HG03045 (cell line): Measurements from ENCODE around the gene TNFRSF14.
"Not testable (repeated sequence)": the region's sequence is repeated elsewhere in the genome, so short reads cannot be mapped to it uniquely, and the experiment has no call there.

Experiments used
- ATAC-seq: cut with Tn5 transposase; IDR thresholded peaks from one replicate; pipeline ENCODE4 v1.9.1; 2021; ENCODE audit warnings: mild to moderate bottlenecking, moderate library complexity; ENCODE audit not compliant: unreplicated experiment

The TNFRSF14 gene

DNA sequence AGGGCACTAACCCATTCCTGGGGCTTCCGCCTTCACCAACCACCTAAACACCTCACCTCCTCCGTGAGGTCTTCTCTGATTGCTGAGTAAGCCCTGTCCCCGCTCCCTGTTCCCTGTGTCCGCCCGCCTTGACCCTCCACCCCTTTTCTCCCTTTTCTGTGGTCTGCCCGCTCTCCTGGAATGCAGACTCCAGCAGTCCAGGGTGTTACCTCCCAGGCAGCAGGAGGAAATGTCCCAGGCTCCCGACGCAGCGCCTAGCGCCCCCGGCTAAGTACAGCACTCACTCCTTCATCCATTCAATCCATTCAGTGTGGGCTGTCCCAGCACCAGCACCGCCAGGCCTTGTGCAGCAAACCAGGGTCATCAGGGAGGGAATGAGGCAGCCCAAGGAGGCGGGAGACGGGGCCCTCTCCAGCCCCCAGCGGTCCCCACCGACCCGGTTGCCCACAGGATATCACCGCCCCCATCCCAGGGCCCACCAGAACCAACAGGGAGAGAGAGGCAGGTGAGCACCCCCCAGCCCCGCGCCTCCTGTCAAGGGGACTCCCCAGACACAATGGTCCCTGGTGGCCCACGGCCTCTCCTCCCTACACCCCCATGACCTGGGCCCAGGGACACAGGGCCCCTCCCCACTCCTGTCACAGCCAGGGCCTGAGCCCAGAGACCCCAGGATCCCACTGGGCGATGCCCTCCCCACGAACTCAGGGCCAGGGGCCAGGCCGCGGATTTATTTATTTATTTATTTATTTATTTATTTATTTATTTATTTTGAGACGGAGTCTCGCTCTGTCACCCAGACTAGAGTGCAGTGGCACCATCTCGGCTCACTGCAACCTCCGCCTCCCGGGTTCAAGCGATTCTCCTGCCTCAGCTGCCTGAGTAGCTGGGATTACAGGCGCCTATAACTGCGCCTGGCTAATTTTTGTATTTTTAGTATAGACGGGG lies 10.2 kb downstream of the TNFRSF14 start:
- no peak for ATAC-seq

DNA sequence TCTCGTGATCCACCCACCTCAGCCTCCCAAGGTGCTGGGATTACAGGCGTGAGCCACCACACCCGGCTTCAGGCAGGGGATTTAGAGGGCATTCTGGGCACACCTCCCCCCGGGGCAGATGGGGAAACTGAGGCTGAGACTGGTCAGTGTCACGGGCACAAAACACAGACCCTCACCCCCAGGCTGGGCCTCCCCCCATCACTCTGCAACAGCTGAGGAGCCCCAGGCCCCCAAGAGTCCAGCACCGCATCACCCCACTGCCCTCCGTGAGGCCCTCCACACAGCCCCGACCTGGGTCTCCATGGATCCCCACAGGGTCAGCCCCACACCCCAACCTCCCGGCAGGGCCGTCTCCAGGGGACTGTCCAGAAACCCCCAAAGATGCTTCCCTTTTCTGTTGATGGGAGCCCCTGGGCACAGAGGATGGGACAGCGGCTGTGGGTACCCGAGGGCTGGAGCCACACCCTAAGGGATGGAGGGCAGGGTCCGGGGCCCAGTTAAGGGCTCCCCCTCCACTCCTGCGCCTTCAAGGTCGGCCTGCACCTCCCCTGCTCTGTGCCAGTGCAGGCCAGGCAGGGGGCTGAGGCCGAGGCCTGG lies 11.0 kb downstream of the TNFRSF14 start:
- no peak for ATAC-seq

DNA sequence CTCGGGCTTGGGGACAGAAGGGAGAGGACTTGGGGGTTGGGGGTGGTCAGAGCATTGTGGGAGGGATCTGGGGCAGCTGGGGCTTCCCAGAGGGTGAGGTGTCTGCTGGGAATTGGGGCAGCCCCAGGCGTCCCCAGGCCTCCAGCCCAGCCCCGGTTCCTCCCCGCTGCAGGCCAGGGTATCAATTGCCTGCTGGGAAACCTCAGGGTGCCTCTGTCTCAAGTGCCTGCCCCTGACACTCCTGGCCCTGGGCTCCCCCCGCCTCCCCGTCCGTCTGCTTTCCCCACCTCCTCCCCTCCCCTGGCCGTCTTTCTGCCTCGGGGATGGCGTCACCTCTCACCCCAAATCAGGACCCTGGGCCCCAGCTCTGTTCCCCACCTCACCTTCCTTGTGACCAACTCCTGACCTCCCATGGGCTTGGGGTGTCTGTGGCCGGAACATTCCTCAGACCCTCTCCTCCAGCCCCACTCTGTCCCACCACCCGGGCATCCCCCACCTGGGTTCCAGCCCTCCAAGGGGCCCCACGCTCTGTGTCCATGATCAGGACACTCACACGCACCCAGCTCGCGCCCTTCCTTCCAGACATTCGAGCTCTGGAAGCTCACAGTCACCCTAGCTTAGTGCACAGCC lies 12.1 kb downstream of the TNFRSF14 start:
- not testable (repeated sequence) for ATAC-seq

DNA sequence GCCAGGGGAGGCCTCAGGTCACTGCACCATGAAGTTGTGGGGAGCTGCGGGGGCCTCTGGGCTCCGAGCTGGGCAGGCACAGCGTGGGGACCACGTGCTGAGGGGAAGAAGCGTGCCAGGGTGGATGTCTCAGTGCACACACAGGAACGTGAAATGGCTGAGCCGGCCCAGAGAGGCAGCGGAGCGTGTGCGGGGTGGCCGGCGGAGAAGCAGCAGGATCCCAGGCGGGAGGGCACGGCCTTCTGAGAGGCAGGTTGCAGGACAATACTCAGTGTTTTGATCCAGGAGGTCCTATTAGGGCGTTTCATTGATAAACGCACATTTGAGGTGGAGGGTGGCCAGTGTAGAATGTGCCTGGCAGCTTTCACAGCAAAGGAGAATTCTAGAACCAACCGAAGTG lies 12.9 kb downstream of the TNFRSF14 start:
- no peak for ATAC-seq

DNA sequence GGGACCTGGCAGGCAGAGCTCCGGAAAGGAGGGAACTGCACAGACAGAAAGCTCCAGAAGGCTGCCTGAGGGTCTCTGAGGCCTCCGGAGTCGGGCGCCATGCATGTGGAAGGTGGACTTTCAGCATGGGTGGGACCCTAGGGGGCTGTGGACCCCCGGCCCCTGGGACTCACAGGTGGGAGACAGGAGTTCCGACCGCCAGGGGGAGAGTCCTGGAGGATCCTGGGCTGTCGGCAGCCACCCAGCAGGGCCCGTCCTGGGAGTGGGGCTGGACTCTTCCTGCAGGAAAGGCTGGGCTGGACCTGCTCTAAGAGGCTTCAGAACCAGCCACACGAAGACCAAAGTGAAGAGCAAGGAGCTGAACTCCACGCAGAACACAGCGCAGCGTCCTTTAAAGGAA lies 13.5 kb downstream of the TNFRSF14 start:
- ATAC-seq = not testable (repeated sequence)

DNA sequence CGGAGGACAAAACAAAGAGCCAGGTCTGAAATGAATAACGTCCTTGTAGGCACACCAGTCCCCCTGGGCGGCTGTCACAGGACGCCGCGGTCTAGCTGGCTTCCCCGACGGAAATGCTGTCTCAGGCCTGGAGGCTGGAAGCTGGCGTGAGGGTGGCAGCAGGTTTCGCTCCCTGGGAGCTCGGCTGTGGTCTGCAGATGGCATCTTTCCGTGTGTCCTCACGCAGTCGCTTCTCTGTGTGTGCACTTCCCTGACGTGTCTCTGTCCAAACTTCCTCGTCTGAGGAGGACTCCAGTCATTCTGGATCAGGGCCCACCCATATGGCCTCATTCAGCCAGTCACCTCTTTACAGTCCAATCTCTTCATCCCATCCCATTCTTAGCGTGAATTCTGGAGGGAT lies 14.2 kb downstream of the TNFRSF14 start:
- no peak for ATAC-seq

DNA sequence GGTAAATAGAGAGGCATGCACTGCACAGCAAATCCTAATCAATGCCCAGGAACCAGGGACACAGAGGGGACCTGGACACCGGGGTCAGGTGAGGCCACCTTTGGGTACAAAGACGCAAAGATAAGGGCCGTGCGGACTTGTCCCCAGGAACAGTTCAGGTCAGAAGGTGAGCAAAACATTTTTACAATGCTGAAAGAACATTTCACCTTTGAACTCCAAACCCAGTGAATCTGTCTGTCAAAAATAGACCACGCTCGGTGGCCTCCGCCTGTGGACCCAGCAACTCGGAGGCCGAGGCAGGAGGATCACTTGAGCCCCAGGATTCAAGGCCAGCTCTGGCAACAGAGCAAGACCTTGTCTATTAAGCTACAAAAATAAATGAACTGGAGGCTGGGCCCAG lies 15.2 kb downstream of the TNFRSF14 start:
- ATAC-seq = no peak

DNA sequence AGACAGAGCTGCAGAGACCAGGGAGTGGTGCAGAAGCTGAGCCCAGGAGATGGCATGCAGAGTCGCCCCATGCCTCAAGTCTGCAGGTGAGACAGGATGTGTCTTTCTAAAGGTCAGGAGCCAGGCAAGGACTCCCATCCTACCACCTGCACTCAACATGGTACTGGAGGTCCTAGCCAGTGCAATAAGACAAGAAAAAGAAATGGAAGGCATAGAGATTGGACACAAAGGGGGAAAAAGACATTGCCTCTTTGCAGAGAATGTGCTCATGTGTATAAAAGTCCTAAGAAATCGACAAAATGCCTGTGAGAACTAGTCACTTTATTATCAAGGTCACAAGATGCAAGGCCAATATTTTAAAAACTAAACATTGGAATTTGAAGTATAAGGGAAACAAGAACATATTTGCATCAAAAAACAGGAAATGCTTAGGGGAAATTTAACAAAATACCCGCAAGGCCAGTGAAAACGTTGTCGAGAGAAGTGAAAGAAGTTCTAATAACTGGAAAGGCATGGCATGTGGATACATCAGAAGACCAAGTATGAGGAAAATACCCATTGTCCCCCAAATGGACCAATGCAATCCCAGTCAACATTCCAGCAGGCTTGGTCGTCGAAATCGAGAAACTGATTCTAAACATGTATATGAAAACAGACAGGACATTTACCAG lies 17.2 kb downstream of the TNFRSF14 start:
- no peak for ATAC-seq

DNA sequence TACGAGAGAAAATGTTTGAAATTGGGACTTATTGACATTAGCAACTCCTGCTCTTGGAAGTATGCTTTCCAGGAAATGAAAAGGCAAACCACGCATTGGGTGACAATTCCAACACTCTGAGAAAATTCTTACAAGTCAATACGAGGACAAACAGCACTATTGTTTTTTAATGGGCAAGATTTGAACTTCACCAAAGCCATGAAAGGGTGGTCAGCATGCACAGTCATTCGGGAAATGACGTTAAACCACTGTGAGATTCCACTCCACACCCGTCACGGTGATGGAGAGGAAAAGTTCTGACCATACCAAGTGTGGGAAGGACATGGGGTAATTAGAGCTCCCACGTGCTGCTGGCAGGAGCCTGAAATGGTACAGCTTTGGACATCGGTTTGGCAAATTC lies 18.2 kb downstream of the TNFRSF14 start:
- ATAC-seq = no peak

DNA sequence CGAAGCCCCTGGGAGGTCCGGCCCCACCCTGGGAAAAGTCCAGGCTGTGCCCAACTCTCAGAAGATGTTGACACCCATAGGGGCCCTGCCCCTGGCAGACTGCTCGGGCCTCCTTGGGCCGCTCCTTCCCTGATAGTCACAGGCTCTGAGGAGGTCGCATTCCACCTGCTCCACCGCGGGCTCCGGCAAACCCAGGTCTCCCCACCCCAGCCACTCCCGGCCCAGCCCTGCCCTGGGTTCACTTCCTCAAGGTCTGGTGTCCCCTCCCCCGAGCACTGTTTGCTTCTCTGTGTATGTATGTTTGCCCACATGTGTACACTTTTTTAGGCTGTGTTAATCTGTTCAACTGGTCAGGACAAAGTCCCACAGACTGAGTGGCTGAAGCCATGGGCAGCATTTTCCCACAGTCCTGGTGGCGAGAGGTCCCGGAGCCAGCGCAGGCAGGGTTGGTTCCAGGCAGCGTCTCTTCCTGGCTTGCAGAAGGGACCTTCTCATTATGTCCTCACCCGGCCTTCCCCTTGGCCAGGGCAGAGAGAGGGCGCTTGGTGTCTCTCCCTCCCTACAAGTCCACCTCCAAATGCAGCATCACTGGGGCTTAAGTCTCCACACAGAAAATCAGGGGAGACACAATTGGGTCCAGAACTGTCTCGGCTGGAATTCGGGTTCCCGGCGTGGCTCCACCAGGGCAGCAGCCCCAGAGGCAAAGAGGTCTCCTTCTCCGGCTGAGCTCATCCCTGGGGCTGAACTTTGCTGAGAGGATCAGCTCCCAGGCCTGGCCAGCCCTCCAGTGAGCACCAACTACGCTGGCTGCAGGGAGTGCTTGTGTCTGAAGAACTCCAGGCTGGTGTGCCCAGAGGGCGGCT lies 19.9 kb downstream of the TNFRSF14 start:
- no peak for ATAC-seq

DNA sequence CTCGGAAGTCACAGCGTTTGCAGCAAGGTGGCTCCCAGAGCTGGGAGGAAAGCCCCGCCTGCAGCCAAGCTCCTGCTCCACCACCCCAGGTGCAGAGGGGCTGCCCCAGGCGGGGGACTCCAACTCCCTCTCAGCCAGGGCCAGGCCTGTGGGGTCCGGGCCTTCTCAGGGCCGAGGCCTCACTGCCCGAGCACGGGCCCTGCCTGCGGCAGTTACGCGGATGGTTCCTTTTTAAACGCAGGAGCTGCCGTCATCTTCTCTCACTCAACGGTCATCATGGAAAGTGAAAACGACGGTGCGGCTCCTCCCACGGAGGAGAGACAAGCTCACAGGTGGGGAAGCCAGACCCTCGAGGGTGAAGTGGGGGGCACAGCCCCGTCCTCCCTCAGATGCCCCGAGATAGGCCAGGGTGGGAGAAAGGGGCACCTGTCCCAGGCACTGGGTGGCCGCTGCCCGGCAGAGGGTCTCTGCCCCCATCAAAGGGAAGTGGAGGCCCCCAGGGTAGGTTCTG lies 21.4 kb downstream of the TNFRSF14 start:
- ATAC-seq = peak; percentile 51

DNA sequence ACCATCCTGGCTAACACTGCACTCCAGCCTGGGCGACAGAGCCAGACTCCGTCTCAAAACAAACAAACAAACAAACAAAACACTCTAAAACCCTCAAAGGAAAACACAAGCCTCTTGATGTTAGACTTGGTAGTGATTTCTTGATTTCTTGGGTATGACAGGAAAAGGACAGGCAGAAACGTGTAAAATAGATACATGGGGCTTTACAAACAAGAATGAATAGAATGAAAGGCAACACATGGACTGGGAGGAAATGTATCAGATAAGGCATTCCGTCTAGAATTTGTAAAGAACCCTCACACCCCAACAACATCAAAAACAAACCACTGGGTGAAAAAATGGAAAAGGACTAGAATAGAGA lies 22.6 kb downstream of the TNFRSF14 start:
- ATAC-seq = no peak

DNA sequence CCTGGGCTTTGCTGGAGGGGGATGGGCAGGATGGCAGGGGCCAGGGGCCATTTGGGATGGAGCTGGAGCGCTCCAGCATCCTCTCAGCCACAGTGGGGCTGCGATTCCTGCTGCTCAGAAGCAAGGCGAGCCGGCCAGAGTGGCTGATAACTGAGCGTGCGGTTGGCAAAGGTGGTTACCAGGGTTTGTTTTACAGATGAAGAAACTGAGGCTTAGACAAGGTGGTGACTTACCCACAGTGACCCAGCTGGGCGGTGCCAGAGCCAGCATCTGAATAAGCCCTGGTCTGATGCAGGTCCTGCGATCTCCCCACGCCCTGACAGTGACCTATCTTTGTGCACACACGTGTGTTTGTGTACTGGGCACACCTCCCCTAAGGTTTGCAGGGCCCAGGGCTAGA lies 24.5 kb downstream of the TNFRSF14 start:
- no peak for ATAC-seq

DNA sequence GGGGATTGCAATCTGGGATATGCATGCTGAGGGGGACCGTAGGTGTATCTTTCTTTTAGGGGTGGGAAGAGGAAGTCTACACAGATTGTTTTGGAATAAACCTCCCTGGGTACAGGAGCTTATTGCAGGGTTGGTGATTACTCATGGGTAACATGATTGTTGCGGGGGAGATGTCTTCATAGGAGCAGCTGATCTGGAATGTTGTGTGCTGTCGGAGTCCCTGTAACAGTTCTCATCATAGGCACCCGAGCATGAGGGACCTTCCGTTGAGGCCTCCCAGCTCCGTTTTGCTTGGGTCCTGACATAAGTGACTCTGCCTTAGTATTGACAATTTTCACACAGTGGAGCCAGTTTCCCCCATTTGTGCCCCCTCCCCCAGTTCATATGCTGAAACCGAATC lies 26.2 kb downstream of the TNFRSF14 start:
- no peak for ATAC-seq

DNA sequence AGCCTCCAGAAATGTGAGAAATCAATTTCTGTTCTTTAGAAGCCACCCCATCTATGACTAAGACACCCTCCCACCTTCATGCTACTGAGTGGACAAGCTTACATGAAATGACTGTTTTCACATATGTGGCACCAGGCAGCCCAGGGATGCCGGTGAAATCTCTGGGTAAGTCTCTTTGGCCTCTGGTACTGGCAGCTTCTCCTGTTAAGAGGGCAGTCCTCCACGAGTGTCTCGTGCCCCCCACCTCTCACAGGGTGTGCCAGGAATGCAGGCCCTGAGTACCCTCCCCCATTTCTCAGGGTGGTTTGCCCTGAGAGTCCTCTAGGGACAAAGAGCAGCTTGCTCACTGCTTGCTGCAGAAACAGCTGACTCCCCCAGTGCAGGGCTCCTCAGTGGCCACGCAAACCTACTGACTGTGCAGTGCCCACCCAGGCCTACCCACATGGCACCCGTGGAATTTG lies 27.2 kb downstream of the TNFRSF14 start:
- no peak for ATAC-seq

DNA sequence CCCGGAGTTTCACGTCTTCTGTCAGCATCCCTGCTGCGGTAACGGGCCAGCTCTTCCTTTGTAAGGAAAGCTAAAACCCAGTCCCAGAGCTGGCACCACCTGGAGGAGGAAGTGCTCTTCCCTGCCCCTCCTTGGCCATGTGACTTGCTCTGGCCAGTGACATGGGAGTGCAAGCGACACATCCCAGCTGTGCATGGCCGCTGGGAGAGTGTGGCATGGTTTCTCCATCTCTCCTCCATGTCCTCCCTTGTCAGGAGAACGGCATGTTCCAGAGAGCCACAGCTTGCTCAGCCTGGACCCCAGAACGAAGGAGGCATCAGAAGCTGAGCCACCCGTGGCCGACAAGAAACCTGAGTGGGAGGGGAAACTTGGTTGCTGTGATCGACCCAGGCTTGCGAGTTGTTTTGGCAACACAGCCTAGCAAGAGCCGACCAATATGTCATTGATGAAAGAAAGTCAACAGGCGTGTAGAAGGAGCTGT lies 27.7 kb downstream of the TNFRSF14 start:
- no peak for ATAC-seq

DNA sequence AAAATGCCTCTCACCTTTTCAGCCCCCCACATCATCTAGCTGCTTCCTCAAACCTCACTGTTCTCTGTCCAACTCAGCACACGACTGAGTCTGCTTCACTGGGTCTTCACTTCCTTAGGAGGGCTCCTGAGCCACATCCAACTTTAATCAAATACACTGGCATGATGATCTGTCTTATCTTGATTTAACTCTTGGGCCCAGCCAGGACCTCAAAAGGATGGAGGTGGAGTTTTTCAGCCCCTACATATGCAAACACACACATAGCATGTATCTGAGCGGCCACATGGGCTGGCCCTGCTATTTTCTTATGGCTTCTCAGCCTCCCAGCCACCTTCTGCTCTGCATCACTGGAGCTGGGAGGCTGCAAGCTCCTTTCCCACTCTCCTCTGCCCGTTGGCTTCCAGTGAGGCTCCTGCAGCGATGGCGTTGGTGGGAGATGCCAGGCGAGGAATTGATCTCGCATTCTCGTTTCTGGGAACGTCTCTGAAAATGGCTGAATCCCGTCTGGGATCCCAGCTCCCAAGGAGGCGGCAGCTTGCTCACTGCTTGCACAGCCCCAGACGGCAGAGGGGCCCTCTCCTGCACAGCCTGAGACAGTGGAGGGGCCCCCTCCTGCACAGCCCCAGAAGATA lies 28.6 kb downstream of the TNFRSF14 start:
- no peak for ATAC-seq

DNA sequence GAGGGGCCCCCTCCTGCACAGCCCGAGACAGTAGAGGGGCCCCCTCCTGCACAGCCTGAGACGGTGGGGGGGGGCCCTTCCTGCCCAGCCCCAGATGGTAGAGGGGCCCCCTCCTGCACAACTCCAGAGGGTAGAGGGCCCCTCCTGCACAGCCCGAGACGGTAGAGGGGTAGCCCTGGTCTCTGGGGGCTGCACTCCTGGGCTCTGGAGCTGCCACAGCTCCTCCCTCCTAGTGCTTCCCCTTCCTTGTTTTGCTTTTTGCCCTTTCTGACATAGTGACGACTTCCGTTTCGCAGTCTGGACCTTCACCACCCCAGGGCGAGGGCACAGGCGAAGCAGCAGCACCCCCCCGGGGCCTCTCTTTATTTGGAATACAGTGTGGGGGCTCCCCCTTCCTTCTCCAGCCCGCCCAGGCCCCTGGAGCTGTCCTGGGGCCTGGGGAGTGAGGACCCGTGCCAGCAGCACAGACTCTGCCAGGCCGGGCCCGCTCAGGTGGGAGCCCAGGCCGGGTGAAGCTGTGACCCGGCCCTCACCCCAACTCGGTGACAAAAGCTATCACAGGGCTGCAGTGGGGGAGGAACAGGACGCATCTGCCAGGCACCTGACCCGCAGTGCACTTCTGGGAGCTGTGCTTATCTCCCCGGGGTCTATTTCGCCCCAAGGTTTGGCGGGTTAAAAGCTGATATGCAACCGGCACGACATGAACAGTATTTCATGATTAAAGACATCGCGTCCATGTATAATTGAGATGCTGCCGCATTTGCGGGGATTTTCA lies 29.3 kb downstream of the TNFRSF14 start:
- peak; percentile 30 for ATAC-seq
